Kidney (tissue), 14 donors: Measurements from ENCODE around the gene MAST2. TPM values are rescaled to one million over a fixed set of nuclear protein-coding genes. Genes with fewer than 3 reads are reported as not detected.
A peak's percentile ranks its signal among the peaks of the same experiment; 100 is the strongest.

Experiments used
- DNase-seq, 5 donors: peaks; one replicate each; pipeline ENCODE4 v3.0.0-alpha.2; 2013 to 2020
- FAIRE-seq: peaks from 2 replicates; lab custom pipeline; 2012; peaks lifted over from hg19 to GRCh38; lab: Jason Lieb, UNC
- H3K27ac ChIP-seq, 2 donors: one replicate each; pipeline ENCODE4 v1.7.0; 2013; ENCODE audit warnings: low read depth in 2 of 2, low read length in 2 of 2, inconsistent platforms in 1 of 2
- H3K27me3 ChIP-seq: one replicate; pipeline ENCODE4 v1.7.1; 2013; ENCODE audit warnings: low read length, inconsistent platforms; ENCODE audit not compliant: control insufficient read depth, insufficient read depth
- H3K36me3 ChIP-seq, 3 donors: one replicate each; pipeline versions ENCODE4 v1.7.0 to v1.7.1; 2013; ENCODE audit warnings: low read length in 3 of 3, control low read depth in 1 of 3, inconsistent platforms in 1 of 3; ENCODE audit not compliant: insufficient read depth in 3 of 3, control insufficient read depth in 2 of 3
- H3K4me1 ChIP-seq, 3 donors: one replicate each; pipeline versions ENCODE4 v1.7.0 to v1.7.1; 2013; ENCODE audit warnings: low read length in 3 of 3, inconsistent platforms in 1 of 3, low read depth in 1 of 3; ENCODE audit not compliant: control insufficient read depth in 2 of 3, insufficient read depth in 2 of 3
- H3K4me3 ChIP-seq, 3 donors: one replicate each; pipeline versions ENCODE4 v1.7.0 to v1.8.1; 2013; ENCODE audit warnings: low read length in 3 of 3, control low read depth in 1 of 3, inconsistent platforms in 1 of 3
- H3K9ac ChIP-seq, 3 donors: one replicate each; pipeline versions ENCODE4 v1.7.0 to v1.7.1; 2013; ENCODE audit warnings: low read length in 3 of 3, control low read depth in 1 of 3, inconsistent platforms in 1 of 3
- H3K9me3 ChIP-seq, 3 donors: one replicate each; pipeline versions ENCODE4 v1.7.0 to v1.7.1; 2013; ENCODE audit warnings: low read length in 3 of 3, control low read depth in 1 of 3, inconsistent platforms in 1 of 3; ENCODE audit not compliant: control insufficient read depth in 2 of 3, insufficient read depth in 1 of 3
- CTCF ChIP-seq: IDR thresholded peaks from 3 replicates; pipeline ENCODE4 v1.5.1; 2012; ENCODE audit warnings: mild to moderate bottlenecking, moderate library complexity, borderline replicate concordance; ENCODE audit not compliant: insufficient read depth; ENCODE audit errors: extremely low read depth
- intact Hi-C: fragments of 100-400 bp; cut with DNase I; formaldehyde crosslinking; loops from one replicate; pipeline ENCODE4 v1.11.1; 2022
- polyA plus RNA-seq: library from polyadenylated mRNA; stranded (reverse); fragments of 350-450 nt; fragmentation: Illumina TruSeq; extraction: RNeasy Lipid Tissue Mini Kit (QIAGEN cat#74804); gene quantifications from one replicate; pipeline ENCODE4 v1.2.3, GENCODE V29; 2014; ENCODE audit warnings: low read depth, low replicate concordance; ENCODE audit not compliant: insufficient read depth
- total RNA-seq: library from RNA; stranded (reverse); fragmentation: NEBNext Ultra II Directional; extraction: Animal tissue kit (Norgen Biotek cat#: 25700); gene quantifications from one replicate; pipeline ENCODE4 v1.2.1, GENCODE V29; 2021
- donor health status: control.
- donor health status: control.
- donor health status: control.
- donor health status: control.
- donor health status: control.
- donor health status: DM: yes; HTN: yes; CAD: no.
- donor health status: Normal renal cell carcinoma (clear cell type).

MAST2 gene
- total and polyA plus RNA-seq, 2 donors from 2014 or later: 7.6 to 17.9 TPM

- Histone ChIP-seq H3K9ac (no peak overlapping the region), H3K9me3 (no peaks in the 10 kb centered on the region), H3K27me3 (no peaks in the 10 kb centered on the region), H3K36me3 (no peaks in the 10 kb centered on the region), H3K4me3 (no peak overlapping the region), H3K4me1 (peaks cover 0 to 4% (median 3%) of the 10 kb centered on the region in 3 donors), H3K27ac (no peak overlapping the region)
- TF ChIP-seq CTCF: no peak
- intact Hi-C loops: no loop called here
- FAIRE-seq (no peak), DNase-seq (no peak)
Observed at GRCh38 chr1:45973121-45973520, 169.7 kb downstream of the MAST2 start.

GRCh38 chr1:45974541-45975269 lies 171.3 kb downstream of the MAST2 start:
- no peaks in the 10 kb centered on the region for H3K27me3 ChIP-seq
- no peak overlapping the region for H3K4me3 ChIP-seq
- DNase-seq (peak in 1 of 5 donors; percentile 39), FAIRE-seq (no peak)
- peaks cover 0 to 4% (median 3%) of the 10 kb centered on the region in 3 donors for H3K4me1 ChIP-seq
- no peaks in the 10 kb centered on the region for H3K9me3 ChIP-seq
- TF ChIP-seq CTCF: no peak
- H3K36me3 ChIP-seq: no peaks in the 10 kb centered on the region
- no peak overlapping the region for H3K9ac ChIP-seq
- intact Hi-C loops: no loop called here
- H3K27ac ChIP-seq: no peak overlapping the region

GRCh38 chr1:45976623-45977022 lies 173.2 kb downstream of the MAST2 start:
- no peaks in the 10 kb centered on the region for H3K27me3 ChIP-seq
- FAIRE-seq: no peak
- peaks cover 0 to 7% (median 0%) of the 10 kb centered on the region in 3 donors for H3K9me3 ChIP-seq
- no peak overlapping the region for H3K9ac ChIP-seq
- H3K27ac ChIP-seq: no peak overlapping the region
- DNase-seq: no peak
- no peak for TF ChIP-seq CTCF
- no peaks in the 10 kb centered on the region for H3K36me3 ChIP-seq
- H3K4me3 ChIP-seq: no peak overlapping the region
- H3K4me1 ChIP-seq: peaks cover 0 to 4% (median 3%) of the 10 kb centered on the region in 3 donors
- intact Hi-C loops: no loop called here
